GM23338 (cell line): ENCODE results near the gene TCF12. TPM values are rescaled to one million over a fixed set of nuclear protein-coding genes. Genes with fewer than 3 reads are reported as not detected.

ENCODE experiments used
- ATAC-seq: fragments of 200-7000 bp; cut with Tn5 transposase; 3 replicates; pipeline ENCODE4 v1.9.1; 2020
- DNase-seq: peaks from one replicate; pipeline ENCODE4 v3.0.0-alpha.2; 2015; ENCODE audit warnings: low spot score
- H2AFZ ChIP-seq: fragments of 200-600 bp; sonication (generic); 2 replicates; pipeline ENCODE4 v1.8.0; 2016; ENCODE audit warnings: antibody characterized with exemption, mild to moderate bottlenecking, moderate library complexity
- H3F3A ChIP-seq: fragments of 200-600 bp; sonication (generic); replicated peaks from 2 replicates; pipeline ENCODE4 v1.8.0; 2017; ENCODE audit warnings: antibody characterized with exemption, mixed run types, low read depth
- H3K27ac ChIP-seq: fragments of 200-600 bp; sonication (generic); 2 replicates; pipeline ENCODE4 v1.6.1; 2016; ENCODE audit warnings: low read depth
- H3K27me3 ChIP-seq: fragments of 200-600 bp; sonication (generic); 2 replicates; pipeline ENCODE4 v1.8.0; 2016; ENCODE audit warnings: mild to moderate bottlenecking, mixed run types, moderate library complexity; ENCODE audit not compliant: insufficient read depth
- H3K36me3 ChIP-seq: fragments of 200-600 bp; sonication (generic); 2 replicates; pipeline ENCODE4 v1.8.0; 2016; ENCODE audit warnings: mild to moderate bottlenecking; ENCODE audit not compliant: insufficient read depth
- H3K4me1 ChIP-seq: fragments of 200-600 bp; sonication (generic); 2 replicates; pipeline ENCODE4 v1.8.0; 2016; ENCODE audit warnings: mild to moderate bottlenecking, moderate library complexity; ENCODE audit not compliant: insufficient read depth
- H3K4me2 ChIP-seq: fragments of 200-600 bp; sonication (generic); 2 replicates; pipeline ENCODE4 v1.7.1; 2017; ENCODE audit warnings: mixed run types
- H3K4me3 ChIP-seq: fragments of 200-600 bp; sonication (generic); 2 replicates; pipeline ENCODE4 v1.6.1; 2016; ENCODE audit warnings: mixed run types
- H3K79me2 ChIP-seq: fragments of 200-600 bp; sonication (generic); replicated peaks from 2 replicates; pipeline ENCODE4 v1.8.0; 2017; ENCODE audit warnings: mild to moderate bottlenecking; ENCODE audit not compliant: insufficient read depth
- H3K9me2 ChIP-seq: fragments of 200-600 bp; sonication (generic); 2 replicates; pipeline ENCODE4 v1.8.0; 2017; ENCODE audit not compliant: insufficient read depth
- H4K20me1 ChIP-seq: fragments of 200-600 bp; sonication (generic); replicated peaks from 2 replicates; pipeline ENCODE4 v1.8.0; 2017; ENCODE audit warnings: mild to moderate bottlenecking; ENCODE audit not compliant: insufficient read depth
- H3K27ac Mint-ChIP-seq: 2 replicates; pipeline ENCODE4 v1.8.0; 2020; ENCODE audit warnings: inconsistent platforms, mild to moderate bottlenecking, moderate library complexity, mixed read lengths
- H3K27me3 Mint-ChIP-seq: 3 replicates; pipeline ENCODE4 v1.8.0; 2022; ENCODE audit warnings: low read depth, mild to moderate bottlenecking, moderate library complexity, mixed read lengths, inconsistent platforms; ENCODE audit not compliant: insufficient read depth, poor library complexity
- H3K36me3 Mint-ChIP-seq: 3 replicates; pipeline ENCODE4 v1.8.0; 2021; ENCODE audit warnings: low read depth, mild to moderate bottlenecking, inconsistent platforms, moderate library complexity, mixed read lengths
- H3K4me1 Mint-ChIP-seq: 3 replicates; pipeline ENCODE4 v1.8.0; 2020; ENCODE audit warnings: mild to moderate bottlenecking, inconsistent platforms, mixed read lengths
- H3K4me3 Mint-ChIP-seq: 3 replicates; pipeline ENCODE4 v1.8.0; 2021; ENCODE audit warnings: moderate library complexity, mild to moderate bottlenecking, inconsistent platforms, mixed read lengths
- H3K9me3 Mint-ChIP-seq: 3 replicates; pipeline ENCODE4 v1.8.0; 2020; ENCODE audit warnings: moderate library complexity, mild to moderate bottlenecking, inconsistent platforms, mixed read lengths
- CREB1 ChIP-seq: fragments of 250-450 bp; sonication (Bioruptor Pico); IDR thresholded peaks from 2 replicates; pipeline ENCODE4 v1.5.0; 2020; ENCODE audit warnings: low read depth, mild to moderate bottlenecking, moderate library complexity
- CTCF ChIP-seq, 2 experiments: fragments of 200-600 bp in 1 of 2; sonication (generic) in 1 of 2; conservative IDR thresholded peaks; 2 replicates each; pipeline versions ENCODE4 v1.5.1 to v1.6.1; 2016 to 2017; ENCODE audit warnings: antibody characterized with exemption in 2 of 2, low read depth in 2 of 2, mild to moderate bottlenecking in 2 of 2, moderate library complexity in 1 of 2
- ETS1 ChIP-seq: IDR thresholded peaks from 2 replicates; pipeline ENCODE4 v1.6.1; 2016; ENCODE audit warnings: antibody characterized with exemption
- EZH2 ChIP-seq: fragments of 200-600 bp; sonication (generic); IDR thresholded peaks from one replicate; pipeline ENCODE4 v1.8.0; 2017; ENCODE audit warnings: antibody characterized with exemption, mild to moderate bottlenecking, low read depth; ENCODE audit not compliant: unreplicated experiment
- EZH2phosphoT487 ChIP-seq: fragments of 200-600 bp; sonication (generic); IDR thresholded peaks from one replicate; pipeline ENCODE4 v1.8.1; 2018; ENCODE audit warnings: antibody characterized with exemption; ENCODE audit not compliant: unreplicated experiment
- JUNB ChIP-seq: IDR thresholded peaks from one replicate; pipeline ENCODE4 v1.6.1; 2016; ENCODE audit warnings: antibody characterized with exemption; ENCODE audit not compliant: unreplicated experiment
- NANOG ChIP-seq: IDR thresholded peaks from 2 replicates; pipeline ENCODE4 v1.6.1; 2016; ENCODE audit warnings: antibody characterized with exemption, borderline replicate concordance
- POLR2AphosphoS5 ChIP-seq: IDR thresholded peaks from 2 replicates; pipeline ENCODE4 v1.6.1; 2016; ENCODE audit warnings: antibody characterized with exemption, low read depth
- STAT1 ChIP-seq: IDR thresholded peaks from one replicate; pipeline ENCODE4 v1.6.1; 2016; ENCODE audit warnings: antibody characterized with exemption; ENCODE audit not compliant: unreplicated experiment
- ZNF114 ChIP-seq: fragments of 250-450 bp; sonication (Bioruptor Pico); IDR thresholded peaks from 2 replicates; pipeline ENCODE4 v1.5.0; 2020; ENCODE audit warnings: mild to moderate bottlenecking, moderate library complexity
- ZNF331 ChIP-seq: fragments of 250-450 bp; sonication (Bioruptor Pico); IDR thresholded peaks from 2 replicates; pipeline ENCODE4 v1.5.0; 2020; ENCODE audit warnings: low read depth, mild to moderate bottlenecking, moderate library complexity
- ZNF462 ChIP-seq: fragments of 250-450 bp; sonication (Bioruptor Pico); IDR thresholded peaks from 2 replicates; pipeline ENCODE4 v1.5.0; 2020; ENCODE audit warnings: mild to moderate bottlenecking, moderate library complexity
- polyA plus RNA-seq: library from polyadenylated mRNA; unstranded; fragments of >200 nt; fragmentation: Nextera tagmentation; extraction: Ambion mirVana; gene quantifications from 2 replicates; pipeline ENCODE4 v1.2.1, GENCODE V29; 2016
- total RNA-seq: library from RNA; depleted of rRNA; stranded (reverse); fragments of >200 nt; shearing (Covaris generic); gene quantifications from 2 replicates; pipeline ENCODE4 v1.2.3, GENCODE V29; 2014

Gene TCF12
- total and polyA plus RNA-seq, 2 experiments from 2014 or later = 27.6 to 104 TPM

GRCh38 chr15:57323299-57323805 is 404.9 kb downstream of the TCF12 start:
- Histone ChIP-seq H3K9me2 (no peaks in the 10 kb centered on the region; the same call in 1 of the 2 replicates), H3F3A (peaks cover 21% of the 10 kb centered on the region; the same call in 1 of the 2 replicates), H3K4me2 (no peak overlapping the region), H3K36me3 (no peaks in the 10 kb centered on the region), H3K27ac (no peak overlapping the region), H3K27me3 (no peaks in the 10 kb centered on the region), H3K4me1 (peaks cover 11% of the 10 kb centered on the region), H3K79me2 (no peaks in the 10 kb centered on the region), H3K4me3 (no peak overlapping the region), H2AFZ (peak overlapping the region; percentile 93), H4K20me1 (no peaks in the 10 kb centered on the region)
- ATAC-seq (no peak), DNase-seq (no peak)
- H3K27ac Mint-ChIP-seq = no peak overlapping the region
- H3K4me3 Mint-ChIP-seq = no peak overlapping the region
- no peaks in the 10 kb centered on the region for H3K9me3 Mint-ChIP-seq
- TF ChIP-seq ETS1 (no peak), JUNB (no peak), EZH2 (no peak), CREB1 (no peak), NANOG (no peak), STAT1 (no peak), ZNF114 (no peak), ZNF331 (no peak), POLR2AphosphoS5 (no peak), CTCF (conservative IDR thresholded peaks at IDR 0.05; ENCODE audit: low read depth in 2 of 2) (no peak), EZH2phosphoT487 (no peak), ZNF462 (CRISPR knock-in tag) (no peak)
- H3K4me1 Mint-ChIP-seq = peaks cover 38% of the 10 kb centered on the region
- no peaks in the 10 kb centered on the region; the same call in 2 of the 3 replicates for H3K36me3 Mint-ChIP-seq
- peaks cover 11% of the 10 kb centered on the region for H3K27me3 Mint-ChIP-seq
